HEK293 (cell line): ENCODE results near the gene THSD7B.

Experiments used
- CTCF ChIA-PET: fragments of 350-600 bp; formaldehyde crosslinking; extraction: SDS; loops from one replicate; lab custom pipeline; 2021; ENCODE audit warnings: antibody characterized with exemption; lab: Yijun Ruan, JAX
- POLR2A ChIA-PET: fragments of 300-600 bp; formaldehyde crosslinking; extraction: SDS; loops from one replicate; lab custom pipeline; 2020; ENCODE audit warnings: antibody characterized with exemption, inconsistent platforms; lab: Yijun Ruan, JAX
- H3K27ac ChIP-seq: fragments of 200-500 bp; sonication (Bioruptor generic); 2 replicates; pipeline ENCODE4 v1.5.1; 2014; ENCODE audit warnings: low read depth, low read length, control low read depth, inconsistent platforms; ENCODE audit errors: extremely low read depth
- H3K36me3 ChIP-seq, 2 experiments: fragments of 200-500 bp in 1 of 2; sonication (Bioruptor generic) in 1 of 2; 1 replicate in 1 of 2; 2 replicates in 1 of 2; pipeline ENCODE4 v1.5.1; 2014 to 2017; ENCODE audit warnings: inconsistent platforms in 2 of 2, low read length in 2 of 2; ENCODE audit not compliant: control insufficient read depth in 2 of 2, insufficient read depth in 1 of 2
- H3K4me1 ChIP-seq: fragments of 200-500 bp; sonication (Bioruptor generic); 2 replicates; pipeline ENCODE4 v1.5.1; 2014; ENCODE audit warnings: mild to moderate bottlenecking, low read length, inconsistent platforms; ENCODE audit not compliant: control insufficient read depth, insufficient read depth
- H3K4me3 ChIP-seq: 2 replicates; pipeline ENCODE4 v1.5.1; 2011; ENCODE audit warnings: low read depth, mild to moderate bottlenecking, control low read depth, low read length, moderate library complexity
- H3K9me3 ChIP-seq: fragments of 200-500 bp; sonication (Bioruptor generic); 2 replicates; pipeline ENCODE4 v1.5.1; 2014; ENCODE audit warnings: low read depth, low read length, inconsistent platforms; ENCODE audit not compliant: control insufficient read depth, insufficient read depth
- AEBP2 ChIP-seq: fragments of 450-650 bp; formaldehyde crosslinking; IDR thresholded peaks from 2 replicates; pipeline ENCODE4 v1.5.1; 2016; ENCODE audit warnings: missing biosample characterization, missing genetic modification characterization, borderline replicate concordance
- FEZF1 ChIP-seq: fragments of 450-650 bp; formaldehyde crosslinking; IDR thresholded peaks from 2 replicates; pipeline ENCODE4 v1.5.1; 2016; ENCODE audit warnings: missing biosample characterization, missing genetic modification characterization
- HOXC10 ChIP-seq: sonication (generic); formaldehyde crosslinking; IDR thresholded peaks from 2 replicates; pipeline ENCODE4 v1.8.1; 2023; ENCODE audit warnings: mild to moderate bottlenecking, missing genetic modification reagents
- IKZF3 ChIP-seq: fragments of 450-650 bp; IDR thresholded peaks from 2 replicates; pipeline ENCODE4 v1.5.0; 2018; ENCODE audit warnings: missing biosample characterization, mild to moderate bottlenecking, missing genetic modification characterization, moderate library complexity
- MYNN ChIP-seq: fragments of 450-650 bp; formaldehyde crosslinking; IDR thresholded peaks from 2 replicates; pipeline ENCODE4 v1.5.1; 2016; ENCODE audit warnings: missing biosample characterization, missing genetic modification characterization, borderline replicate concordance
- MZF1 ChIP-seq: fragments of 450-650 bp; formaldehyde crosslinking; IDR thresholded peaks from 2 replicates; pipeline ENCODE4 v1.5.1; 2017; ENCODE audit warnings: missing biosample characterization, missing genetic modification characterization, borderline replicate concordance
- OSR2 ChIP-seq: fragments of 450-650 bp; formaldehyde crosslinking; IDR thresholded peaks from 2 replicates; pipeline ENCODE4 v1.5.1; 2016; ENCODE audit warnings: missing biosample characterization, missing genetic modification characterization
- PRDM1 ChIP-seq: fragments of 450-650 bp; formaldehyde crosslinking; IDR thresholded peaks from 2 replicates; pipeline ENCODE4; 2016; ENCODE audit warnings: missing biosample characterization, missing genetic modification characterization
- PRDM4 ChIP-seq: fragments of 450-650 bp; formaldehyde crosslinking; IDR thresholded peaks from 2 replicates; pipeline ENCODE4 v1.5.1; 2017; ENCODE audit warnings: missing biosample characterization, missing genetic modification characterization
- PRDM6 ChIP-seq: fragments of 450-650 bp; formaldehyde crosslinking; IDR thresholded peaks from 2 replicates; pipeline ENCODE4 v1.5.1; 2017; ENCODE audit warnings: missing biosample characterization, missing genetic modification characterization
- ZBTB21 ChIP-seq: fragments of 450-650 bp; formaldehyde crosslinking; IDR thresholded peaks from 2 replicates; pipeline ENCODE4 v1.5.1; 2017; ENCODE audit warnings: missing biosample characterization, missing genetic modification characterization
- ZIC2 ChIP-seq: fragments of 450-650 bp; formaldehyde crosslinking; IDR thresholded peaks from 2 replicates; pipeline ENCODE4 v1.5.1; 2016; ENCODE audit warnings: missing biosample characterization, missing genetic modification characterization
- ZNF146 ChIP-seq: fragments of 450-650 bp; formaldehyde crosslinking; IDR thresholded peaks from 2 replicates; pipeline ENCODE4 v1.5.1; 2016; ENCODE audit warnings: missing biosample characterization, missing genetic modification characterization
- ZNF184 ChIP-seq: fragments of 450-650 bp; IDR thresholded peaks from 2 replicates; pipeline ENCODE4 v1.5.1; 2018; ENCODE audit warnings: missing biosample characterization, mild to moderate bottlenecking, missing genetic modification characterization
- ZNF248 ChIP-seq: fragments of 450-650 bp; formaldehyde crosslinking; IDR thresholded peaks from 2 replicates; pipeline ENCODE4 v1.5.1; 2017; ENCODE audit warnings: missing biosample characterization, missing genetic modification characterization
- ZNF292 ChIP-seq: fragments of 450-650 bp; formaldehyde crosslinking; IDR thresholded peaks from 2 replicates; pipeline ENCODE4 v1.5.1; 2016; ENCODE audit warnings: low read depth, missing biosample characterization, missing genetic modification characterization, borderline replicate concordance
- ZNF433 ChIP-seq: fragments of 450-650 bp; formaldehyde crosslinking; IDR thresholded peaks from 2 replicates; pipeline ENCODE4 v1.5.1; 2016; ENCODE audit warnings: missing biosample characterization, missing genetic modification characterization, low read depth
- ZNF521 ChIP-seq: fragments of 450-650 bp; formaldehyde crosslinking; IDR thresholded peaks from 2 replicates; pipeline ENCODE4 v1.5.1; 2017; ENCODE audit warnings: missing biosample characterization, mild to moderate bottlenecking, missing genetic modification characterization
- ZNF580 ChIP-seq: fragments of 450-650 bp; formaldehyde crosslinking; IDR thresholded peaks from 2 replicates; pipeline ENCODE4 v1.5.1; 2016; ENCODE audit warnings: missing biosample characterization, missing genetic modification characterization
- ZNF585B ChIP-seq: fragments of 450-650 bp; formaldehyde crosslinking; IDR thresholded peaks from 2 replicates; pipeline ENCODE4 v1.5.1; 2016; ENCODE audit warnings: missing biosample characterization, missing genetic modification characterization
- ZNF639 ChIP-seq: fragments of 450-650 bp; formaldehyde crosslinking; IDR thresholded peaks from 2 replicates; pipeline ENCODE4 v1.5.1; 2016; ENCODE audit warnings: missing biosample characterization, missing genetic modification characterization
- ZNF701 ChIP-seq: fragments of 450-650 bp; formaldehyde crosslinking; IDR thresholded peaks from 2 replicates; pipeline ENCODE4 v1.5.1; 2016; ENCODE audit warnings: missing biosample characterization, missing genetic modification characterization
- ZNF843 ChIP-seq: fragments of 450-650 bp; formaldehyde crosslinking; IDR thresholded peaks from 2 replicates; pipeline ENCODE4 v1.5.1; 2016; ENCODE audit warnings: missing biosample characterization, missing genetic modification characterization

THSD7B gene

GRCh38 chr2:137199751-137200150, 434.4 kb downstream of the THSD7B start:
- H3K4me1 ChIP-seq = no peaks in the 10 kb centered on the region
- H3K9me3 ChIP-seq = no peaks in the 10 kb centered on the region
- no peak for TF ChIP-seq MYNN (tag by site-specific recombination)
- TF ChIP-seq ZNF580 (tag by site-specific recombination) = no peak
- TF ChIP-seq MZF1 (tag by site-specific recombination) = no peak
- TF ChIP-seq, all 188 proteins: peak for 0
- ChIA-PET CTCF (no interaction called here), POLR2A (no interaction called here)
- no peak overlapping the region for H3K4me3 ChIP-seq
- H3K27ac ChIP-seq = no peak overlapping the region
- no peaks in the 10 kb centered on the region for H3K36me3 ChIP-seq

- Histone ChIP-seq H3K27ac (no peak overlapping the region), H3K9me3 (no peaks in the 10 kb centered on the region), H3K4me3 (no peak overlapping the region), H3K4me1 (no peaks in the 10 kb centered on the region)
- CTCF ChIA-PET = no interaction called here
- TF ChIP-seq HOXC10 (CRISPR knock-in tag) = no peak
- TF ChIP-seq ZIC2 (tag by site-specific recombination) = no peak
- TF ChIP-seq ZNF701 = no peak
- TF ChIP-seq IKZF3 (tag by site-specific recombination) = no peak
- no peak for TF ChIP-seq ZNF843 (tag by site-specific recombination)
- TF ChIP-seq, all 188 proteins: peak for 0
- H3K36me3 ChIP-seq = no peaks in the 10 kb centered on the region
- POLR2A ChIA-PET = no interaction called here
Observed at GRCh38 chr2:137202318-137202717, 437.0 kb downstream of the THSD7B start.

- H3K9me3 ChIP-seq = no peaks in the 10 kb centered on the region
- H3K4me1 ChIP-seq = no peaks in the 10 kb centered on the region
- H3K27ac ChIP-seq = no peak overlapping the region
- TF ChIP-seq ZNF433 (tag by site-specific recombination) = no peak
- CTCF ChIA-PET = interaction anchor here (0.7 kb wide), 1 partner anchor 9 kb away, joined by 4 read pairs; no protein-coding TSS in a partner anchor
- no peaks in the 10 kb centered on the region for H3K36me3 ChIP-seq
- no peak overlapping the region for H3K4me3 ChIP-seq
- POLR2A ChIA-PET = no interaction called here
Observed at GRCh38 chr2:137205324-137205723, 440.0 kb downstream of the THSD7B start.

- Histone ChIP-seq H3K4me1 (no peaks in the 10 kb centered on the region), H3K4me3 (no peak overlapping the region), H3K36me3 (no peaks in the 10 kb centered on the region)
- ChIA-PET POLR2A (no interaction called here), CTCF (interaction anchor here (0.7 kb wide), 1 partner anchor 8 kb away, joined by 4 read pairs; no protein-coding TSS in a partner anchor)
- TF ChIP-seq FEZF1 (tag by site-specific recombination) (no peak), ZNF585B (no peak), AEBP2 (tag by site-specific recombination) (no peak), ZBTB21 (tag by site-specific recombination) (no peak), PRDM6 (tag by site-specific recombination) (no peak), PRDM4 (tag by site-specific recombination) (no peak), ZNF292 (no peak), ZNF146 (tag by site-specific recombination) (no peak), PRDM1 (tag by site-specific recombination) (no peak), ZNF248 (tag by site-specific recombination) (no peak), ZNF521 (tag by site-specific recombination) (no peak), ZNF639 (tag by site-specific recombination) (no peak), OSR2 (tag by site-specific recombination) (no peak), ZNF184 (tag by site-specific recombination) (no peak)
- TF ChIP-seq, all 188 proteins: peak for 0
- H3K27ac ChIP-seq = no peak overlapping the region
- no peaks in the 10 kb centered on the region for H3K9me3 ChIP-seq
Observed at GRCh38 chr2:137206069-137206468, 440.7 kb downstream of the THSD7B start.
